Measurements from ENCODE around the gene PLD6.

DNA sequence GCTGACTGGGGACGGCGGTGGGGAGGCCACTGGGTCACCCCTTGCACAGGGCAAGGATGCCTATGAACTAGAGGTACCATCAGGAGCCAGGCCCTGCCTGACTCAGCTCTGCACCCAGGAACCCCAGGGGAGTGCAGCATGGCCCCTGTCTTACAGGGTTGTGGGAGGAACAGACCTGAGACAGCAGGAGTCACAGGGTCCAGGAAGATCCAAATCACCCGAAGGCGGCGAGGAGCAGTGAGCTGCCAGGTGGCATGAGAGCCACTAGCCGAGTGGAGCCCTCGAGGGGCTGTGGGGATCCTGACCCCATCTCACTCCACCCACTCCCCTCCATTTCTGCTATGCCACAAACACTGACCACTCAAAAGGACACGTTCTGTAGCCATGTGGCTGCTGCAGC lies 30.8 kb downstream of the PLD6 start:
- TF ChIP-seq TAF1 (IDR thresholded peaks at IDR 0.05; ENCODE audit: low read depth, low read length) (no peak), POLR2AphosphoS5 (IDR thresholded peaks at IDR 0.05; ENCODE audit: low read depth, low read length) (no peak), POLR2A (IDR thresholded peaks at IDR 0.05; ENCODE audit: low read depth, low read length) (no peak), PAX5 (IDR thresholded peaks at IDR 0.05; ENCODE audit: insufficient read depth, low read length, severe bottlenecking) (no peak), SPI1 (IDR thresholded peaks at IDR 0.05; ENCODE audit: low read depth, low read length) (no peak), POU2F2 (IDR thresholded peaks at IDR 0.05; ENCODE audit: low read depth, low read length) (no peak)
